Dedifferentiated amniotic fluid mesenchymal stem cell (primary cell): ENCODE results near the gene ST7.

Experiments used
- DNase-seq: peaks from one replicate; pipeline ENCODE4 v3.0.0-alpha.2; 2016; ENCODE audit errors: extremely low spot score

ST7 gene

GRCh38 chr7:117272017-117272759 is 318.9 kb downstream of the ST7 start:
- DNase-seq, result no peak

GRCh38 chr7:117273325-117273724 is 320.0 kb downstream of the ST7 start:
- DNase-seq, result no peak

GRCh38 chr7:117273814-117274225 is 320.5 kb downstream of the ST7 start:
- DNase-seq, result no peak

GRCh38 chr7:117274951-117275350 is 321.6 kb downstream of the ST7 start:
- DNase-seq, result no peak

- DNase-seq, result no peak
Observed at GRCh38 chr7:117277576-117277975, 324.3 kb downstream of the ST7 start.

GRCh38 chr7:117278040-117278439 is 324.7 kb downstream of the ST7 start:
- DNase-seq, result no peak

GRCh38 chr7:117279203-117279602 is 325.9 kb downstream of the ST7 start:
- no peak for DNase-seq
